GM12873 (cell line): ENCODE data around the gene DCAF8.

ENCODE experiments used
- TF ChIP-seq, protein P1 (sequence below): IDR thresholded peaks from 2 replicates; pipeline ENCODE4 v1.5.1; 2012; ENCODE audit warnings: low read depth, mild to moderate bottlenecking, moderate library complexity, low read length, control low read depth; ENCODE audit not compliant: insufficient read depth; ENCODE audit errors: missing control alignments

Gene DCAF8

DNA sequence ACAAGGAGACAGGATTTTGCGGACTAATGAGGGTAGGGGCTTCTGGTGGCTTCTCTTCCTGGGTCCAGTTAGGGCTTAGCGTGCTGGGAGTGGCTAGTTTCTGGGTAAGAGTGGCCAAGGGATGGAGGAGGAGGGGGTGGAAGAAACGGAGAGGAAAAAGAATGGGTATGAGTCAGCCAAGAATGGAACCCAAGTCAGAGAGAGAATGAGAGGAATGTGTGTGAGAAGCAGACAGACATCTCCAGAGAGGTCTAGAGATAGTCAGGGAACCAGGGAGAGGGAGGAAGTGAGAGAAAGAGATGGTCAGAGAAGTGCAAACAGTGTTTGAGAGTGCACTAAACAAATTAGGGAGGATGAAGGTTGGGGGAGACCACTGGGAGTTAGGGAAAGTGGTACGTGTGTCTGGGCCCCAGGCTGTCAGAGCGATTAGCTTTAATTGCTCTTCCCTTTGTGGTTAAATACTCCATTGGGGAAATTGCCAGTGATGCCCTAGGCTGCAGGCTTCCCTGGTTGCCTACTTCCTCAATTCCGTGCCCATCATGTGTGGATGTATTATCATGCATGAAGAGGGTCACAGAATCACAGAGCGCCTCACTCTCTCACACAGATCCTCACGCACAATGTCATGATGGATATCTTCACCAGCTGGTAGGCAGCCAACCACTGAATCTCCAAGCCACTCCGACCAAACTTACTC, 55.8 kb downstream of the DCAF8 start:
- TF ChIP-seq, protein P1, sequence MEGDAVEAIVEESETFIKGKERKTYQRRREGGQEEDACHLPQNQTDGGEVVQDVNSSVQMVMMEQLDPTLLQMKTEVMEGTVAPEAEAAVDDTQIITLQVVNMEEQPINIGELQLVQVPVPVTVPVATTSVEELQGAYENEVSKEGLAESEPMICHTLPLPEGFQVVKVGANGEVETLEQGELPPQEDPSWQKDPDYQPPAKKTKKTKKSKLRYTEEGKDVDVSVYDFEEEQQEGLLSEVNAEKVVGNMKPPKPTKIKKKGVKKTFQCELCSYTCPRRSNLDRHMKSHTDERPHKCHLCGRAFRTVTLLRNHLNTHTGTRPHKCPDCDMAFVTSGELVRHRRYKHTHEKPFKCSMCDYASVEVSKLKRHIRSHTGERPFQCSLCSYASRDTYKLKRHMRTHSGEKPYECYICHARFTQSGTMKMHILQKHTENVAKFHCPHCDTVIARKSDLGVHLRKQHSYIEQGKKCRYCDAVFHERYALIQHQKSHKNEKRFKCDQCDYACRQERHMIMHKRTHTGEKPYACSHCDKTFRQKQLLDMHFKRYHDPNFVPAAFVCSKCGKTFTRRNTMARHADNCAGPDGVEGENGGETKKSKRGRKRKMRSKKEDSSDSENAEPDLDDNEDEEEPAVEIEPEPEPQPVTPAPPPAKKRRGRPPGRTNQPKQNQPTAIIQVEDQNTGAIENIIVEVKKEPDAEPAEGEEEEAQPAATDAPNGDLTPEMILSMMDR = no peak

DNA sequence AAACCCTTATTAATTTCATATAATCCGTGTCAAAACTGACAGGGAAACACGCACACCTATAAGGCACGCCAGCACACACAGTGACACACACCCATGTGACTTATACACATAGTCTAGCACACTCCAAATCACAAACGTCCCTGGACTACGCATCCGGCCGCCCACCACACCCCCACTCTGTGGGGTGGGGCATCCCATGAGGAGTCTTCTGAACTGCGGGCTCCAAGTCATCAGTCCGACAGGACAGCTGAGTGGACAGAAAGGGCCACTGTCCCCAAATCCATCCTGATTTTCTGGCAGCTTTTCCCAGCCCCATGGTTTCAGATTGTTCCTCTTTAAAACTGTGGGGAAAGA, 56.3 kb downstream of the DCAF8 start:
- TF ChIP-seq, protein P1 = no peak

DNA sequence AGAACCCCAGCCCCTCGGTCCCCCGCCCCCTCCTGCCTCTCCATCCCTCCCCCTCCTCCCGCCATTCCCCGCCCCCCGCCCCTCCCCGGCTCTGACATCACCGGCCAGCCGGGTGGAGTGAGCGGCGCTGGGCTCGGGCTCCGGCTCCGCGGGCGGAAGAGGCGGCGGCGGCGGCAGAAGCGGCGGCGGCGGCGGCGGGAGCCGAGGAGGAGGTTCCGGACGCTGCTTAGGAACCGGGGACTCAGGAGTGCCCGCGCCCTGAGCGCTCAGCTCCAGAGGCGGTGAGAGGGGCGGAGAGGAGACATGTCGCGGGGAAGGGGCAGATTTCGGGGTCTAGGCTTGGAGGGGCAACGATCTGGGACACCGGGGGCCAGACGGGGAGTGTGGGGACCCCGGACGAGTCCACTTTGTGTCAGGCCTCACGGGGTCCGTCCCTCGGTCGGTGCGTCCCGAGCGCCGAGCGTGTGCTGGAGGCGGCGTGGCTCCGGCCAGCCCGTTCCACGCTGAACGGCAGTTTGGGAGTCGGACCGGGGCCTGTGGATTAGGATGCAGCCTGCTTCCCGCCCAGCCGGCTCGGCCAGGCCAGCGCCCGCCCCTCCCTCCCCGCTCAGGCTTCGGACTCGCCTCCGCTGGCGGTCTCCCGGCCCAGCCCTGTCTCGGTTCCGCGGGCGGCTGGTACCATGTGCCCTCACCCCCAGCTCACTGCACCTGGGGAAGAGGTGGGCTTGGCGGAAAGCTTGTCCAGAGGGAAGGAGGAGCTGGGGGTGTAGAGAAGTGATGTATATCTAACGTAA, 56.9 kb downstream of the DCAF8 start, which contains the start of gene PEA15:
PEA15 (plus strand) TSS at position 143 of the 794 bp plus-strand sequence. CDS start 6,161 bp downstream, outside the sequence.
- TF ChIP-seq, protein P1 = no peak

DNA sequence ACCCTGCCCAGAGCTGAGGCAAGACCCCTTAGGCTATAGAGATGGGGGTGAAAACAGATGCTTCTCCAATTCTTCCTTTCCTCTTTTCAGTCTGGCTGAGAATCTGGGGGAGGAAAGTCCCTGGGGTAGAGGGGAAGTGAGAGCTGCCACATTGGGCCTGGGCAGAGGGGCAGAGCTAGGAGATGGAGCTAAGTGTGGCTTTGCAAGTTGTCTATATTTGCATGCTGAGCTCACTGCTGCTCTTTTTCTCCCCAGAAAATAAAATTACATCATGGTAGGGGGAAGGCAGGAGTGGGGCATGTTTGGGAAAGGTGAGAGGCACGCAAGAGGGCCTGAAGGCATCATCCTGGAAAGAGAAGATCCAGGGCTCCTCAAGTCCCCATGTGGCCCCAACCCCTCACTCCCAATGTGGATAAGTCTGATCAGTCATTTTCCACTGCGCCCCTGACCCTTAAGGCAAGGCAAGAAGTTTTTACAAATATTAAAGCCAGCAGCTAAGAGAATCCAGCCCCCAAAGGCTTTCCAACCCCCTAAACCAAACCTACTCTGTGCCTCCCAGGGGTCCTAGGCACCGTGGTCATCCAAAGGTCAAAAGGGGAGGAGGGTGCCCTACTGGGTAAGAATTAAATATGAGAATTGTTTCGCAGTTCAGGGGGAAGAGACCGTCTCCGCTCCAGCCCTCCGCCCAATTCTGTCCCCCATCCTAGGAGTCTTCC, 57.7 kb downstream of the DCAF8 start:
- TF ChIP-seq, protein P1 = no peak

DNA sequence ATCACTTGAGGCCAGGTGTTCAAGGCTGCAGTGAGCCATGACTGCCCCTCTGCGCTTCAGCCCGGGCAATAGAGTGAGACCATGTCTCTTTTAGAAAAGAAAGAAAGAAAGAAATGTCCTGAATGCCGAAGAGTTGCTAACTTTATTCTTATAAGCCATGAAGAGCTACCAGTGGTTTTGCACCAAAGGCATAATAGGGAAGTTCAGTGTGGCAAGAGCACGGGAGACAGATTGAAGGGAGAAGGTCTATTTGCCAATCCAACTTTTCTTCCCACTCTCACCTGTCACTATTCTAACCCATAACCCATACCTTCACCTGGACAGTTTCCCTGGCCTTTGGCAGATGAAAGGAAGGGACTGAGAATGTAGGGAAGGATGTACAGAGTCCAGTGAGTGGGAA, 61.6 kb downstream of the DCAF8 start:
- TF ChIP-seq, protein P1 = no peak

DNA sequence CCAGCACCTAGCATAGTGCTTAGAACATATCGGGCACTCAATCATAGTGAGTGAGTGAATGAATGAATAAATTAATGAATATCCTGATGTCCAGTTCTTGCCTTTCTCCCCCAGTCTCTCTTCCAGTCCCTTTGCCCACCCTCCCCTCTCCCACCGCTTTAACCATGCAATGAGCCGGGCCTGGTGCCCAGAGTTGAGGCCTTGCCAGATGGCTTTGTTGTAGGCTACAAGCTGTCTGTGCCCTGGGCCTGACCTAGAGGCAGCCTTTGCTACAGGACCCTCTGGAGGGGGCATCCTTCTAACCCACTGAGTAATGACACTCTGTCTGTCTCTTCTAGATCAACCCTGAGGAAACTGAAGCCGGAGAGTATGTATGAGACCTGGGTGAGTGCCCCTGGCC, 65.1 kb downstream of the DCAF8 start:
- TF ChIP-seq, protein P1 = no peak

DNA sequence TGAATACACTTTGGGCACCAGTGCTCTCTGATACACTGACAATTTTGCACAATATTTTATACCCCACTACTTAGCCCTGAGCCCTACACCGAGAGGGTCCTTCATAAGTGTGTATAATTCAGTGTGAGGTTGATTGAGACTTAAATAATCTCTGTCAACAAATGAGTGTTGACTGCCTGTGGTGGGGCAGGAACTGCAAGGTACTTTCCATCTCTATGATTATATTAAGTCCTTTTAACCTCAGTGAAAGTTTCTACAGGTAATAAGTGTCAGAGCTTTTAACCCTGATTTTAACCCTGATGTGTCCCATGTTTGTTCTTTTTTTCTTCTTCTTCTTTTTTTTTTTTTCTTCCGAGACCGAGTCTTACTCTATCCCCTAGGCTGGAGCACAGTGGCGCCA, 66.2 kb downstream of the DCAF8 start:
- TF ChIP-seq, protein P1 = no peak
